GM12801 (cell line): ENCODE data around the gene SIK1.

ENCODE experiments used
- CTCF ChIP-seq: IDR thresholded peaks from one replicate; pipeline ENCODE4 v1.5.1; 2011; ENCODE audit warnings: control low read depth; ENCODE audit not compliant: insufficient read length; ENCODE audit errors: extremely low read depth

Gene SIK1

GRCh38 chr21:43368685-43369084 lies 58.2 kb downstream of the SIK1 start:
- no peak for TF ChIP-seq CTCF

GRCh38 chr21:43367859-43368258 lies 59.1 kb downstream of the SIK1 start:
- no peak for TF ChIP-seq CTCF

GRCh38 chr21:43367296-43367695 lies 59.6 kb downstream of the SIK1 start:
- TF ChIP-seq CTCF = no peak

- TF ChIP-seq CTCF = no peak
Measured at GRCh38 chr21:43366656-43367055, 60.3 kb downstream of the SIK1 start.

GRCh38 chr21:43365611-43366426 lies 61.1 kb downstream of the SIK1 start:
- no peak for TF ChIP-seq CTCF

GRCh38 chr21:43364851-43365424 lies 62.0 kb downstream of the SIK1 start:
- TF ChIP-seq CTCF = no peak
